Lung microvascular endothelial cell (primary cell): ENCODE data around the gene CIDEA. TPM values are rescaled to one million over a fixed set of nuclear protein-coding genes. Genes with fewer than 3 reads are reported as not detected.
A peak's percentile ranks its signal among the peaks of the same experiment; 100 is the strongest.

ENCODE experiments used
- DNase-seq, 2 donors: peaks; one replicate each; pipeline versions ENCODE4 v3.0.0 to v3.0.0-alpha.2; 2010; ENCODE audit warnings: low read depth in 2 of 2
- total RNA-seq: library from RNA; depleted of rRNA; stranded (reverse); fragments of >200 nt; gene quantifications from 2 replicates; pipeline ENCODE4 v1.2.1, GENCODE V29; 2014

Gene CIDEA
- total RNA-seq, 1 donor from 2014 or later: not detected

DNA sequence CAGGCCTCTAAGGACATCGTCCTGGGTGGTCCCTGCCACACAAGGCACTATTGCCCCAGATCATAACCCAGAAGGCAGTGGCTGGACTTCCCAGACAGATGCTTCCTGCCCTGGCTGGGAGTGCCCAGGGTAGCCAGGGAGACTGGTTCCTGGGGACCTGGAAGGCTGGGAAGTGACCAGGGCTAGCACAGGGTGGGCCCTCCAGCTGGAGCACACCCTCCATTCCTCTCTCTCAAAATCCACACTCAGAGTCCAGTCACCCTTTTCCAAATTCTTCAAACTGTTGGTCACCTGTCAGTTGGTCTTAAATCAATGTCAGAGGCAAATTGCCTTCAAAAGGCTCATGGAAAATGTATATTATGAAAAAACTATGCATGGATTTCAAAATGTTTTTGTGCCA, 42.3 kb downstream of the CIDEA start:
- peak; percentile 46 to 70 for DNase-seq

DNA sequence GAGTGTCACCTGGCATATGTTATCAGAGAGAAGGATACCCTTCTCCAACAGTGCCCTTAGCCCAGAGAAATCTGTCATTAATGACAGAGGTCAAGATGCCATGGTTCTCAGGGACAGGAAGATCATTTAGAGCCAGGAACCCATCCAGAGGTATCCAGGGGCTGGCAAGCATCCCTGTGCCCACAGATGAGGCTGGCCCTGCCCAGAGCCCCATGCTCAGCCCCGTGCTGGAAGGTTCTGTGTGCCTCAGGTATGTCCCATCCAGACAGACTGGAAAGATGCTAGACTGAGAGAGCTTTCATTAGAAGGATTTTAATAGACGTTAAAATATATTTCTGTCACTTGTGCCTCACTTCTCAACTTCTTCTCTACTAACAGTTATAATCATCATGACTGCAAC, 45.7 kb downstream of the CIDEA start:
- no peak for DNase-seq

DNA sequence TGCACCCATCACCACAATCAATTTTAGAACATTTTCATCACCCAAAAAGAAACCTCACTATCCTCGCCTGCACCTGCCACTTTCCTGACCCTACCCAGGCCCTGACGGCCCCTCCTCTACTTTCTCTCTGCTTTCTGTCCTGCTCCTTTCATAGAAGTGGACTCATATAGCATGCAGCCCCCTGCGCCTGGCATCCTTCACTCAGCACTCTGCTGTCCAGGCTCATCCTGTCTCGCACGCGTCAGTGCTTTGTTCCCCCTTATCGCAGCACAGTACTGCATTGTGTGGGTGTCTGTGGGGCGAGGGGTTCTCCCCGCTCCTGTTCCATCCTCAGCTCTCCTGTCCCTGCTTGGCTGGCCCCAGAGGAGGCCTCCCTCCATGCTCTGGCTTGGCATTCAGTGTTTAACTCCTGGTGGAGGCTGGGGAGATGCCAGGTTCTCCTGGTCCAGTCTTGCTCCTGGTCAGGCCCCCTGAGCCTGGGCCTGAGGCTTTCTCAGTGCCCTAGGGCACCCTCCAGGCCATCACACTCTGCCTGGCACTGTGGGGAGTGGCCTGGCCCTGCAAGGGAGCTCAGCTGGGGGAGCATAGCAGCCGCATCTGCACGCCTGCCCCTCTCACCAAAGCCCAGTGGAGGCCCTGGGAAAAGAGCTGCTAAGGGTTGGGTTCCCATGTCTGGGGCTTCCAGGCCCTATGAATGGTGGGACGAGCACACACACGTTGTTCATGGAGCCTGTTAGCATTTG, 47.3 kb downstream of the CIDEA start:
- DNase-seq: no peak

DNA sequence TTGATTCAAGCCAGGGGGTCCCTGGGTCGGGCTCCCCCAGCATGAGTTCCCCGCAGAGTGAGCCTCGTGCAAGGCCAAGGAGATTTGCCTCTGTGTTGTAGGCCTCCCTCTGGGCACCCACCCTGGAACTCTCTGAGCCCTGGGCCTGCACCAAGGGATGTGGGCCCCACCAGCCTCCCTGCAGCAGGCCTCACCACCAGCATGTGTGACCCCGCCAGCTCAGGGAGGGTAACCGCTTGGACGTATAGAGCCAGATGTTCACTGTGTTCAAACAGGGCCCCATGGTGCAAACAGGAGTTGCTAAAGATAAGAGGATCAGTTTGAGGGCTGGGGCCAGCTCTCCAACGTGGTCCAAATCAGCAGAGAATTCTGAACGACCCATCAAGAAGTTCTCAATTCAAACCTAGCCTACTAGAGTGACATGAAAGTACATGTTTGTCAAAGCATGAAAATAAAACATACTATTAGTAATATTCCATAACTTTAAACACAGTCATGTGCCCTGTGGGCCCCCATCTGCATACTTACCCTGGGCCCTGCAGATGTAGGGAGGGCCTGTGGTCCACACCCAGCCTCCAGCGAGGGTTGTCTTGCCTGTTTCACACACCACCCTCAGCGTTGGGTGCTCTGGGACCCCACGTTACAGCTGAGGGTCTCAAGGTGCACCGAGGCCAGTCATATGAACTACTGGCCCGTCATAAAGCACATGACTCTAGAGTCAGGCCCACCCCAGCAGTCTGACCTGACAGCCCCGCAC, 48.4 kb downstream of the CIDEA start:
- DNase-seq: no peak

DNA sequence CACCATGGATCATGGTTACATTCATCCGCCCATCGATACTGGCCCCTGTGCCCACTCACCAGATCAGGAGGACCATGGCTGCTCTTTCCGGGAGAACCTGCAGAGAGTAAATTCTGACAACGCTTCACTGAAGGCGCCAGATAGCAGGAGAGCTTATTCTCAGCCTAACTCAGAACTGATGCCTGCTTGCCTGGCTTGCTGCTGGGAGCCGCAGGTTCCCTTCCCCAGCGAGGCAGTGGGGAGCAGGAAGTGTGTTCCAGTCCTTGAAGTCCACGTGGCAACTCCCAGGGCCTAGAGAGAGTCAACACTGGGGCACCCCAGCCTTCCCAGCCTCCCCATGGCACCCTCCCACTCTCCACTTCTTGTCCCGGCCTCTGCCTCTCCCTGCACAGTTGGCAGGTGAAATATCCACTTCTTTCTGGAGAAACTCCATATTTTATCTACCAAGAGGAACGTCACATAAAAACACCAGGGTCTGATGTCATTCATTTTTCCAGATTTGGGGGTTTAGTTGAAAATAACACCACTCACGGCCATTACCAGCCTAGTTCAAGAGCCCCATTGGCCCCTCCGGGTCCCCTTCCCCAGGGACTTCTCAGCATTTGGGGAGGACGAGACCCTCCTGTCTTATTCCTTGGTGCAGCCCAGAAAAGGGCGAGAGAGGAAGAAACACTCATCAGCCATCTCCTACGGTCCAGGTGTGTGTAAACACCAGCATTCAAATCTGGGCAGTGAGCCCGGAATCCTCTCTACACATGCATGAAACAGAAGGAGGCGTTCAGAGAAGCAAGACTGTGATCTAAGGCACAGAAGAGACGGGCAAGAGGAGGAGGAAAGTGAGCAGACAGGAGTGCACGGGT, 50.4 kb downstream of the CIDEA start:
- no peak for DNase-seq

DNA sequence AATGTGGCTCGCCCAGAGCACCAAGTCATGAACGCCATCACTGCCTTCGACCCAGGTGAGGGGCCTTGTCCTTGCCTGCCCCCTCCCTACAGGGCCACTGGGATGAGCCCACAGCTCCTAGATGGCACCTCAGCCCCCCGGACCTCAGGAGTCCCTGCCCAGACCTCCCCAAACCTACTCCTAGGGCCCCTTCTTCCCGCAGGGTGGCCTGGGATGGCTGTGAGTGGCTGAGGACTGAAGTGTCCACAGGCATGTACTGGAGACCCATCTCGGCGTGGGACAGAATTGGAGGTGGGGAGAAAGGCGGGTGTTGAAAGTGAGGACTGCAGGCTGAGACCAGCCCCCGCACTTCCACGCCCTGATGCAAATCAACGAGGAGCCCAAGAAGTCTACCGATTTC, 51.0 kb downstream of the CIDEA start:
- no peak for DNase-seq

DNA sequence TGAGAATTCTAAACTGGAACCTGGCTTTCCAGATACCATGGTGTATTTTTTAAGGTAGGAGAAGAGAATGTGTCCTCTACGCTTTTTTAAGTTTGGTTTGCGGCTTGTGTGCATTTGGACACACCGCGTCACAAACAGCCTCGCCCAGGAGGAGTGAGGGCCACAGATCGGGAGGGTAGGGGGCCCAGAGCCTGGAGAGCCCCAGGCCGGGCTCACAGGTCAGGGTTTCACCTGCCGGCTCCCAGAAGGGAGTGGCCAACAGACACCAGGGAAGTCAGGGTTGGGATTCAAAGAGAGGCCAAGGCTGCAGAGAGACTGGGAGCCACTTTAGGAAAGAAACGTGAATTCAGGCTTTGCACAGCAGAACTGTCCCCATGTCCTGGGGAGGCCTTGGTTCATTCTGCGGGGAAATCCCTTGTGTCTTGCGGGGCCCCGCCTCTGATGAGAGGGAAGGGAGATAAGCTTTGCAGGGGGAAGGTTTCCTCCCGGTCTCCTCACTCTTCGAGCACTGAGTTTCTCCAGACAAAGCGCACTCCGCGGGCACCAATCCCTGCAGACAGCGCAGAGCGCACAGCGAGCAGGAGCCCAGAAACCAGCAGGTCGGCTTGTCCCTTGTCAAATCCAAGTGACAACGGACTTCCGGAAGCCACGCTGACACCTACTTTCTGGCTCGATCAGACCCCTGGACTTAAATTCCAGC, 51.9 kb downstream of the CIDEA start:
- no peak for DNase-seq

DNA sequence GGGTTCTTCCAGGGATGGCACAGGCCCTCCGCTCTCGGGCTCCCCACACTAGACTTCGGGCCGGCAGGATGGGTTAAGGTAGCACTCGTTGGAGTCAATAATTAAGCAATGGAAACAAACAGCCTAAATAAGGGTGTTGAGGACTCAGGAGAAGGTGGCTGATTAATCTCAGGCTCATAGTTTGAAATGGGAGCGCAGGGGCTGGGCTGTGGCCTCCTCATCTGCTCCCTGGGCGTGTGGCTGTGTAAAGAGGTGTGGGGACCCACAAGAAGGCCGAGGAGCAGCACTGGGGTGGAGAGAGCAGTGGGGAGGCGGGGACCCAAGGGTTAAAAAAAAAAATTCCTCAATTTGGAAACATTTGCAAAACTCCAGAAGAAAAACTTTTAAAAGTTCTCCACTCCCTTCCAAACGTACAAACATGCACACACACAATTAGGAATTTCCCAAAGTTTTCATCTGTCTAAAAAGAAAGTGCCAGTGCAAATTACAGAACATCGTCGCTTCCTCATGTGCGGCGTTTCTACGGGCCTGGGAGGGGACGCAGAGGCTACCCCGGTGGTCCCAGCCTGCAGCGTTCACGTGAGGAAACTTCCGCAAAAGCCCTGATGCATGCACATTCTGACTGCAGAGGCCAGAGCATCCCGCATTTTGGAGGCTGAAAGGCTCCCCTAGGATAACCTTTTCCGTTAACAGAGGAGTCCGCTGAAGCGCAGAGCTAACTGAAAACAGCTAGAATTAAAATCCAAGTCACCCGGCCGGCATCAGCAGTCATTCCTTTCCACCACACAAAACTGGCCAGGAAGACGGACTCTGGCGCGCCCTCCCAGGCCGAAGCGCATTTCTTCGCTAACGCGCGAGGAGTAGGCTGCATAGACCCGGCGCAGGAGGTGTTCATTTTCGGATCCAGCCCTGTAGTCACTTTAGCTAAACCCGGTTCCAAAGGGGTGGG, 52.9 kb downstream of the CIDEA start:
- DNase-seq: peak; percentile 74 to 79

DNA sequence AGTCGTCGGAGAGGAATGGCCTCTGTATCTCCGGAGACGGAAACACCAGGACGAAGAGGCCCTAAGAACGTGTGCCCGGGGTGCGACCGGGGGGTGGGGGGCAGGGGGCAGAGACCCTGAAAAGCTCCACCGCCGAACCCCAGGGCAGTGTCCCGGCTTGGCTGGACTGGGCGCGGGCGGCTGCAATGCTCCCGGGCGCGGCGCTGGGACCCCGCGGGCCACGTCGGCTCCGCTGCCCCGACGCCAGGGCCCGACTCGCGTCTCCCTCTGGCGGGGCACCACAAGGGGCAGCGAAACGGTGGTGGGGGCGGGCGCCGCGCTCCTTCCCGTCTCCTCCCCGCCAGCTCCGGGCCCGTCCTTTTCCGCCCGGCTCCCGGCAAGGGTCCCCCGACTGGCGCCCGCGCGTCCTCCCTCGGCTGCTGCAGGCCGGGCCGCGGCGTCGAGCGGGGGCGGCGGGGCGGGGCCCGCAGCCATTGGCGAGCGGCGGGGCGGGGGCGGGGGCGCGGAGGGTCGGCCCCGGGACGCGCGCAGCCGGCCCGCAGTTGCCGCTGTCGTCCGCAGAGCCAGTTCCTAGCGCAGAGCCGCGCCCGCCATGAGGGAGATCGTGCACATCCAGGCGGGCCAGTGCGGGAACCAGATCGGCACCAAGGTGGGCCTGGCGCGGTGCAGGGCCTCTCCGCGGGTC, 53.7 kb downstream of the CIDEA start, which contains the start of gene TUBB6:
Gene TUBB6, plus strand, starts transcription at position 541 of the 685 bp plus-strand sequence. Its CDS starts 52 bp downstream, at position 593.
- peak; percentile 91 for DNase-seq

DNA sequence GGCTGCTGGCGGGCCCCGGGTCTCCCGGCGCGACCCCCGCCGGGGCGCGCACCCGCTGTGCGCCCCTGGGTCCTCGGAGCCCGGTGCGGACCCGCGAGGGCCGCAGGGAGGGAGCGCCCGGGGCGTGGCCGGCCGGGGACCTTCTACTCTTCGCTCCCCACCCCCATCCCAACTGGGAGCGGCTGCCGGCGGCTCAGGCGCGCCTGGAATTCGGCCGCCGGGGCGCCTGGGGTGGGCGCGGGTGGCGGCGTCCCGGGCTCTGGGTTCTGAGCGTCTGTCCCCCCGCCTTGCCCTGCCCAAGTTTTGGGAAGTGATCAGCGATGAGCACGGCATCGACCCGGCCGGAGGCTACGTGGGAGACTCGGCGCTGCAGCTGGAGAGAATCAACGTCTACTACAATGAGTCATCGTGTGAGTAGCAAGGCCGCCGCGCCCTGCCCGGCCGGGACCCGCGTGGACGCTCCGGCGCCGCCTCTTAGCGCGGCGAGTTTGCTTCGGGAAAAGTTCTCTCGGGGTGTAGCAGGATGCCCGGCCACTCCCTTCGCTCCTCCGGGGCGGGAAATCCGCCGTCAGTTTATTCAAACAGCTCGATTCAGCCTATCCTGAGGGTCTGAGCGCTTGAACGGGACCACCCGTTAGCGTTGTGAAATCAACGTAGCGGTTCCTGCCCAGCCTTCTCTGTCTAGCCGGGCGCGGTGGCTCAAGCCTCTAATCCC, 54.4 kb downstream of the CIDEA start:
- peak; percentile 88 to 89 for DNase-seq

DNA sequence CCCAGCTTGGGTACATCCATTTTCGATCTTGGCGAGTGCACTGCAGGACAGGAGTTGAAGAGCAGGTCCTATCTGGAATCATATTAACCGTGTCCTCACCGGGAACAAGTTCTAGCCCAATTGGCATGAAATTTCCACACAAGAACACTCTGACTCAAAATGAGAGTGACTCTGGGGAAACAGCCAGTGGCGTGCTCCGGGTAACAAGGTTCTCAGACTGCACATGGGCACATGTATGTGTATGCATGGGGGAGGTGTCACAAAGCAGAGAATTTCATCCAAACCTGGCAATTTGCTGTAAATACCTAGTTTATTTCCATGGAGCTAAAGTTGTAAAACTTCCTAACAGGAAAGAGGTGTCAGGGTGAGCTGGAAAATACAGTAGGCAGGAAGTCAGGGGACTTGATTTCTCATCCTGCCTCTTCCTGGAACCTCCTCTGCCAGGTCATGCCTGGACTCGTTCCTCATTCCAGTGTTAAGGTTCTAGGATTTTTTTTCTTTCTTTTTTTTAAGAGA, 55.6 kb downstream of the CIDEA start:
- peak; percentile 81 to 97 for DNase-seq

DNA sequence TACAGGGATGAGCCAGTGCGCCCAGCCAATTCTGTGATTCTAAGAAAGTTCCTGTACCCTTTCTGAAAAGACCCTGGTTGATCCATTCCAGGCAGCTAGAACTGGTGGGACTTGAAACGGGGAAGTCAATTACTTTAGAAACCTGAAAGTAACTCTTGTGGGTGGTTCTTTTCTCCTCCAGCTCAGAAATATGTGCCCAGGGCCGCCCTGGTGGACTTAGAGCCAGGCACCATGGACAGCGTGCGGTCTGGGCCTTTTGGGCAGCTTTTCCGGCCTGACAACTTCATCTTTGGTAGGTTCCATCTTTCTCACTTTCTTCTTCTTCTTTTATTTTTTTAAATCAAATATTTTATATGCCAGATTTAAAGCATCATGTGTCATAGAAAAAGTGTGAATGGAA, 56.6 kb downstream of the CIDEA start:
- peak in 1 of 2 donors; percentile 63 for DNase-seq

DNA sequence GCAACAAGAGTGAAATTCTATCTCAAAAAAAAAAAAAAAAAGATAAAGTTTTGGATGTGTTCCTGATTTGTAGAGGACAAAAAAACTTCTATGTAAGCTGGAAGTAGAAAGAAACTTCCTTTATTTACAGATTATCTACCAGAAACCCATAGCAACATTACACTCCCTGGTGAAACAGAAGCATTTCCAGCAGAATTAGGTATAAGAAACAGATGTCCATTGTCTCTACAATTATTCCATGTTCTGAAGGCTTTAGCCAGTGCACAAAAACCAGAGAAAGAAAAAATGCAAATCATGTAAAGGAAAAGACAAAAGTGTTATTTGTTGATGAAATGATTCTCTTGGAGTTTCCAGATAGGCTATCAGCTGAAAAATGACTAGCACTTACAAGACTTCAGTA, 58.8 kb downstream of the CIDEA start:
- DNase-seq: no peak

DNA sequence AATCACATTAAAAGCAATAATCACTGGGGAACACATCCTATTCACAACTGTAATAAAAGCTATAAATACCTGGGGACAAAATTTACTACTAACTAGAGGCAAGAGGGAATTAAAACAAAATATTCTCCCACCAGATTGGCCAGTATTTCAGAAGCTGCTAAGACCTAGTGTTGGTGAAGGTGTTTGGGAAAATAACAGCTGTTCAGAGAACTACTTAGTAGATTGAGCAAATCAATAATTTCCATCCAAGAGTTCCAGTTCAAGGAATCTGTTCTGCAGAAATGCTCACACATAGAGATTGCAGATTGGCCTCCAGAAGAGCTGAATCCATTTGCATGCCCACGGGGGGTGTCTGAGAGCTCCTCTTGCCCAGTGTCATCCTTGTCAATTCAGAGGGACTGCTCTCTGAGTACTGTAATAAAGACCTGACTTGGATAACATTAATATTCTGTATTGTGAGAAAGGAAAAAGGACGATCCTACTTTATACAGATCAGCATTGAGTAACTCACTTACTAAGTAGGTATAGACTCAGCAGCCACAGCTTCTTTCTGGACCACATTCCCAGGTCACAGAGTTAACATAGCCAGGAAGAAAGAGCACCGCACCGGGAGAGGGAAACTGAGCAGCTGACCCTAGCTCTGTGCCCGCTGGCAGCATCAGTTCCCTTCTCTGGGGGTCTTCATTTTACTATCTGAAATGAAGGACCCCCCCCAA, 59.5 kb downstream of the CIDEA start:
- peak in 1 of 2 donors; percentile 17 for DNase-seq

DNA sequence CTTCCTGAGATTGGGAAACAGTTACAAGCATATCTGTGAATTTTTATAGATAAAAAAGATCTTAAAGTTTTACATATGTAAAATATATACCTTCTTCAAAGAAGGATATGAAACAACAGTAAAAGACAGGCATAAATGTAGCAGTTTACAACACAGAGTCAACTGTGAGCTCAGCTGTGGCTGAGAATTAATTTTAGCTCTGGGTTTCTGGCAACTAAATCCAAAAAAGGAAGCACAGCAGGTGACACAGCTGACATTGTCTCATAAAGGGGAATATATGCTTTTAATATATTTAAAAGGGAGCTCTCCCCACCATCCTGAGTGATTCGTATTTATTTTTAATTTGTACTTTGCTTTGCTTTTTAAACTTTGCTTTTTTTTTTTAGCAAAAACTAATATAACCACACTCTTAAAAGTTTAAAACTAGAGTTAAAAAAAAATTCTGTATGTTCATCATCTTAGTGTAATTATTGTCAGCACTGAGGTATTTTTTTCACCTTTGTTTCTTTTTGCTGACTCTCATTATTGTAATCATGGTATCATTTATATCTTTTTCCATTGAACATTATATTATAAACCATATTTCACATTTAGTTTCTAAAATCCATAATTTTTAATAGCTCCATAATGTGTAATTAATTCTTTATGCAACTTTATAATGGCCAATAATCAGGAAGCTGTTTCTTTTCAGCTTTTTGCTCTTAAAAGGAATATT, 60.6 kb downstream of the CIDEA start:
- DNase-seq: no peak

DNA sequence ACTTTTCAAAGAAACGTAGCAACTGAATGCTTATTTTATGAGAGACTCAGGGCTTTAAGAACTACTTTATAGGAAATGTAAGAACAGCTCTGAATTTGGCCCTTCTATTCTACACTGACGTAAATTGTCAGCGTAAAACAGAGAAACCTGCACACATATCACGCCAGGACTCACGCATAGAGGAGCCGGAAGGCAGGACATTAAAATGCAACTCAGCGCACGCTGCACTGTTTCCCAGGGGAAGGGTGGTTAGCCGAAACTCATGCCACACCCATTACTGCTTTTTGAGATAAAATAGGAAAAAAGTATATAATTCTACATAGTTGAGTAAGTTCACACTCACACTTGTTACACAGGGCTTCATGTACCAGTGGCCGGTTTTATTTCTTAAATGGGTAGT, 61.3 kb downstream of the CIDEA start:
- DNase-seq: peak in 1 of 2 donors; percentile 17

DNA sequence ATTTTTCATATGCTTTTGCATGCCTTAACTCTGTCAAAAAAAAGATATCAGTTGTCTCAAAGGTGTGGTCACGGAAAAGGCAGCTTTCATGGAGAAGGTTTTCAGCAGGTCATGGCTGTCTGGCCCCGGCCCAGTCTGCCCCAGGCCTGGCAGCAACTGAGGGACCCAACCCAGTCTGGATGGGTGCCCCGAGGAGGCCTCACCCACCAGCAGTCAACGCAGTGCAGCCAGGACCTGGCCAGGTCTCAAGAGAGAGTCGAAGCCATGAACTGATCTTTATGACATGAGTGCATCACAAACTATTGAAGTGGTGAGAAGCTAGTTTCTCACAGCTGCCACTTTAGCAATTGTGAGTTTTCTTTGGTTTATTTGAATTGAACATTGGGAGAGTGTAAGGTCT, 61.8 kb downstream of the CIDEA start:
- no peak for DNase-seq
